ENCODE results near the gene ZKSCAN8.
A peak's percentile ranks its signal among the peaks of the same experiment; 100 is the strongest.

ZKSCAN8 gene

DNA sequence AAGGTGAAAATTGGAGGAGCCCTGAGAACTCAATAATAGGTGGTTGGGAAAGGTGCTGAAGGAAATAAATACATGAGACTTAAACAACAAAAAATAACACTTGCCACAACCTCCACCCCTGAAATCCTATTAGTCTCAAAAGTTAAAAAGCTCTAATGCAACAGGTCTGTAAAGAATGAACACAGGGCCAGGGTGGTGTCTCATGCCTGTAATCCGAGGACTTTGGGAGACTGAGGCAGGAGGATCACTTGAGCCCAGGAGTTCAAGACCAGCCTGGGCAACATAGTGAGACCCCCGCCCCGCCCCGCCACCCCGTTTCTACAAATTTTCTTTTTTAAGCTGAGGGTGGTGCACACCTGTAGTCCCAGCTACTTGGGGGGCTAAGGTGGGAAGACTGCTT, 1.1 kb upstream of the ZKSCAN8 start:
- no peak for DNase-seq

GRCh38 chr6:28142446-28142845, 763 bp downstream of the ZKSCAN8 start:
- DNase-seq, result no peak

- DNase-seq, result no peak
These were observed 3.5 kb downstream of the ZKSCAN8 start for GRCh38 chr6:28145231-28145630.

GRCh38 chr6:28152531-28152930, 10.8 kb downstream of the ZKSCAN8 start:
- no peak for DNase-seq

GRCh38 chr6:28153546-28153945, 11.9 kb downstream of the ZKSCAN8 start:
- no peak for DNase-seq

- DNase-seq, result no peak
These were observed 12.7 kb downstream of the ZKSCAN8 start for GRCh38 chr6:28154357-28154756.

- no peak for DNase-seq
These were observed 16.6 kb downstream of the ZKSCAN8 start for GRCh38 chr6:28158318-28158717.

- no peak for DNase-seq
These were observed 17.4 kb downstream of the ZKSCAN8 start for GRCh38 chr6:28159029-28159607.

DNA sequence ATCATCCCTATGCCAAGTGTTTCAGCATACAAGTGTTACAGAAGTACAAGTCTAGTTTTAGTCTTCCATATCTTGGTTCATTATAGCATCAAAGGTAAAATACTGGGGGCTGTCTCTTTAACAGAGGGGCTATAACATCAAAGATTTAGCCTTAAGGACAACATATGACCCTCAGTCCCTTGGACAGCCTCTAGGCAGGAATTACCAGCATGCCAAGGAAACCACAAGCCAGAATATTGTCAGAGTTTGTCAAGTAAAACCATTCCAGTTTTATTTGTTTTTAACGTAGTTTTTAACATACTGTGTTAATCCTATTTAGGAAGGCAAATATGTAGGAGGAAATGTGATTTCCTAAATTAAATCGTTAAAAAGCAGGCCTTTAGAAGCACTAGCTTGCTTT, 18.6 kb downstream of the ZKSCAN8 start:
- no peak for DNase-seq

- no peak for DNase-seq
These were observed 19.9 kb downstream of the ZKSCAN8 start for GRCh38 chr6:28161410-28162079.

DNA sequence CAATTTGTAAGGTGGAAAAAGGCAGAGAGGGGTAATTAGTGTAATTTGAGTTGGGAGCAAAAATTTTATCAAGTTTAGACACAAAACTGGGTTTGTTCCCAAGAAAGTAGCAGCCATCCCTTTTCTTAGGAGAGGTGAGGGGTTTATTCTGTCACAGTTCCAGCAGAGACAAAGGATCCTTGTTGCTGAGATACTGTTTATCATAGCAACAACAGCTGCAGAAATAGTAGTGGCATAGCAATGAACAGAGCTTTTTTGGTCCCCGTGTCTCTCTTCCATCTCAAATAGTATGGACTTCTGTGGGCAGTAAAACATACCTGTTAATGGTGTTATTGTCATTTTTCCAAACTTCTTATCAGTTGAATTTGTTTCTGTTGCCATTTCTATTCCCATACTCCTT, 23.9 kb downstream of the ZKSCAN8 start:
- no peak for DNase-seq

GRCh38 chr6:28167068-28167467, 25.4 kb downstream of the ZKSCAN8 start:
- DNase-seq, result peak in 1 of 2 experiments; percentile 9

DNA sequence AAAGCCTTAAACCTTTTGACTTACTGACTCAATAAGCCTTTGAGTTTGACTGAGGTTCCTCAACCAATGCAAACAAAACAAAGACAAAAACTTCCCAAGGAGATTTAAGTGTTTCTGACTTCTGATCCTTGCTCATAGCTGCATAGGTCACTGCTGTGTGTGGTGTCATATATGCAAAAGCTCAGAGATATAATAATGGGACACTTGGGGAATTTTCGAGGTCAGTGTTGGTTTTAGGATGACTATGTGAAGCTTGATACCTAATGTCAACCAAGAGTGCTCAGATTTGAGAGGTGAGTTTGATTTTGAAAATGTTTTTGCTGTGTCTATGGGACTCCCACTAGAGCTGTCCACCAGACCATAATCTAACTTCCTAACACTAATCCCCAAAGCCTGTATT, 26.2 kb downstream of the ZKSCAN8 start:
- no peak for DNase-seq

DNA sequence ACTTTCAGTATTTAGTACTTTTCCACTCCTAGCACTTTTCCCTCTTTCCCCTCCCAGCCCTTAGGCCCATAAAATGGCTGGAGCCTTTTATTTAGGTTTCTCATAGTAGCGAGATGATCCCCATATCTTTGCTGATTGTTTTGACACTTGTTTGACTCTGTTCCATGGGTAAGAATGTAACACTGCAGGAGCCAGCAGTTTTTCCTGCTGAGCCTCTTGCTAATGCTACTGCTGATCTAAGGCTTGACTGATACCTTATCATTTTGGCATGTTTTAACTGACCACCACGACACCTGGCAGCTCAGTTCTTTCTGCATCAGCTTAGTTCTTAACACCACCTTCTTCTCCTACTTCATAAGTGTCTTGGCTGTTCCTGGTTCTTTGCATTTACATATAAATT, 29.6 kb downstream of the ZKSCAN8 start:
- no peak for DNase-seq

- DNase-seq, result no peak
These were observed 30.3 kb downstream of the ZKSCAN8 start for GRCh38 chr6:28172006-28172405.

DNA sequence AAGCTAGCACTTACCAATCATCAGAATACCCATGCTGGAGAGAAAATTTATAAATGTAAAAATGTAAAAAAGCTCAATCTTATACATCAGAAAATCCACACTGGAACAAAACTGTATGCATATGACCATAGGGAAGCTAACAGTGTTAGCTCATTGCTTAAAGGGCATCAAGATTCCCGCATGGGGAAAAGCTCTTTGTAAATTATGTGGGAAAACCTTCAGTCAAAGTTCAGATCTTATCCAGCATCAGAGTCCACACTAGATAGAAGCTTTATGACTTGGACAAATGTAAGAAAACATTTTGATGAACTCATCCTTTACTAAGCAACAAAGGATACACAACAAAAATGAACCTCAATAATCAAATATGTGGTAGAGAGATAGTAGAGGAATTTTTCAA, 34.7 kb downstream of the ZKSCAN8 start:
- no peak for DNase-seq

DNA sequence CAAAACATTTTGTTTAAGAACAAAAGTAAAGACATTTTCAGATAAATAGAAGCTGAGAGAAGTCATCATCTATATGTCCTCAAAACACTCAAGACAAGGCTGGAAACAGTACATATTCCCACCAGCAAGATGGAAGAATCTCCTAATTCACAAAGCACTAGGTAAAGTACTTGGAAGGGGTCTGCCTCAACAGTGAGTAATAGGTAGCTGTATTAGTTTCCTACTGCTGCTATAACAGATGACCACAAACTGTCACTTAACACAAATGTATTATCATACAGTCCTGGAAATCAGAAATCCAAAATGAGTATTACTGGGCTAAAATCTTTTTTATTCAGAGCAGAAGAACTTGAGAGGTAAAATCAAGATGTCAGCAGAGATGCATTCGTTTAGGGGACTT, 40.6 kb downstream of the ZKSCAN8 start:
- DNase-seq, result no peak

- no peak for DNase-seq
These were observed 46.7 kb downstream of the ZKSCAN8 start for GRCh38 chr6:28188111-28188979.

DNA sequence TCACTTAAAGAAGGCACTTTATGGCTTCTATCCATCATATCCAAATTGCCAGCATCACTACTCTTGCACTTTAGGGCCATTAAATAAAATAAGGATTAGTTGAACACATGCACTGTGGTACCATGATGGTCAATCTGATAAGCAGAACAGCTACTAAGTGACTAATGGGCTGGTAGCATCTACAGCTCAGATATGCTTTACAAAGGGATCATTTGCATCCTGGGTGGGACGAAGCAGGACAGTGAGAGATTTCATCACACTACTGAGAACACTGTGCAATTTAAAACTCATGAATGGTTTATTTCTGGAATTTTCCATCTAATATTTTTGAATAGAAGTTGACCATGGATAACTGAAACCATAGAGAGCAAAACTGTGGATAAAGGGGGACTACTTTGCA, 58.3 kb downstream of the ZKSCAN8 start:
- no peak for DNase-seq

GRCh38 chr6:28203201-28203600, 61.5 kb downstream of the ZKSCAN8 start:
- no peak for DNase-seq

DNA sequence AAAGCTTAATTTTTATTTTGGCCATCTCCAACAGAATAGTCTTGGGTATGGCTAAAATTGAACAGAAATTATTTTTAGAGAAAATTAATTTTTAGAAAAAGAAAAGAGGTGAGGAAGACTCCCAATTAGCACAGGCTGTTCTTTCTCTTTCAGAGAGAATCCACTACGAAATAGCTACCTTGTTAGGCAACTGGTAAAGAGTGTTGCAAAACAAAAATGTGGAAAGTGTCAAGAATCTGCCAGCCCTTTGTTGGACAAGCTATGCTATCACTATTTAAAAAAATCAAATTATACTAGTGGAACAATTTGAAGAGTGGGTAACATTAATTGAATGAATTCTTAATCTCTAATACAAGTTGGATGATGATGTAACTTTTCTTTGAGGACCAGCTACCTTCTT, 64.2 kb downstream of the ZKSCAN8 start:
- no peak for DNase-seq

- no peak for DNase-seq
These were observed 64.8 kb downstream of the ZKSCAN8 start for GRCh38 chr6:28206527-28206926.

DNA sequence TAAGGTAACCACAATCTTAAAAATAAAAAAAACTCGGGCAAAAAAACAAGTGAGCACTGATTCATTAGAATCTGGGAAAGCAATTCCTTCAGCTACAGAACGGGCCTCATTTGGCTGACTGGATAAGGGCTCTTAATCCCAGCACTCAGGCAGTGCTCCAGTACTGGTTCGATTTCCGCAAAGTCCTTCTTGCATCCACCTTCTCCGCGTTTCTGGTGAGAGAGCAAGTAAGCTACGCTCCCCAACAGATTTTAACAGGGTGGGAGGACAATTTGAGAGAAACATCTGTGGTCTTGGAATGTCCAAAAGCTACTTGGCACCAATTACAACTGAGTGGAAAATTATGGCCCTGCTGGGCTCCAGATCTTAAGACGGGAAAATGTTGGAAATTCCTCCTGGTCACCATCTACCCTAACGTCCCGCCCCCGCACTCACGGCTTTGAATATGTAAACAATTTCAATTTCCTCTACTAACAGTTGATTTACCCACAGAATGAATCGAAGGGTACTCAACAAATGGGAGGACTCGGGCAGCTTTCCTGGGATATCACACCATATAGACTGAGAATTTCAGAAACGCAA, 65.3 kb downstream of the ZKSCAN8 start:
- DNase-seq, result no peak
